HG03571 (cell line): ENCODE results near the gene TENT4B.
"Not testable (repeated sequence)": the region's sequence is repeated elsewhere in the genome, so short reads cannot be mapped to it uniquely, and the experiment has no call there.

ENCODE experiments used
- ATAC-seq: cut with Tn5 transposase; IDR thresholded peaks from one replicate; pipeline ENCODE4 v1.9.1; 2021; ENCODE audit not compliant: unreplicated experiment

Gene TENT4B

GRCh38 chr16:50229149-50229726, 76.1 kb downstream of the TENT4B start:
- ATAC-seq, result no peak

- no peak for ATAC-seq
These were observed 81.9 kb downstream of the TENT4B start for GRCh38 chr16:50234771-50235556.

- no peak for ATAC-seq
These were observed 82.5 kb downstream of the TENT4B start for GRCh38 chr16:50235581-50235980.

- no peak for ATAC-seq
These were observed 85.2 kb downstream of the TENT4B start for GRCh38 chr16:50238314-50238713.

- ATAC-seq, result no peak
These were observed 85.8 kb downstream of the TENT4B start for GRCh38 chr16:50238868-50239301.

- not testable (repeated sequence) for ATAC-seq
These were observed 89.9 kb downstream of the TENT4B start for GRCh38 chr16:50243024-50243423.

- ATAC-seq, result no peak
These were observed 91.0 kb downstream of the TENT4B start for GRCh38 chr16:50244140-50244503.

GRCh38 chr16:50244504-50245416, 91.7 kb downstream of the TENT4B start:
- ATAC-seq, result no peak

- ATAC-seq, result peak; percentile 81
These were observed 92.6 kb downstream of the TENT4B start for GRCh38 chr16:50245417-50246298.

- ATAC-seq, result peak; percentile 26
These were observed 93.4 kb downstream of the TENT4B start for GRCh38 chr16:50246299-50247122.

GRCh38 chr16:50247123-50247905, 94.2 kb downstream of the TENT4B start:
- no peak for ATAC-seq

GRCh38 chr16:50247906-50248608, 95.0 kb downstream of the TENT4B start:
- ATAC-seq, result no peak

- ATAC-seq, result no peak
These were observed 95.7 kb downstream of the TENT4B start for GRCh38 chr16:50248845-50249244.

GRCh38 chr16:50251375-50252081, 98.4 kb downstream of the TENT4B start:
- ATAC-seq, result no peak

GRCh38 chr16:50252082-50252611, 99.0 kb downstream of the TENT4B start:
- ATAC-seq, result no peak

- ATAC-seq, result no peak
These were observed 99.9 kb downstream of the TENT4B start for GRCh38 chr16:50252874-50253513.

GRCh38 chr16:50253514-50253910, 100.4 kb downstream of the TENT4B start:
- no peak for ATAC-seq
